NCI-H1092 treated with DMSO at 0.1 percent for 48 hours (cell line): ENCODE results near the gene CST9.
"Not testable (repeated sequence)": the region's sequence is repeated elsewhere in the genome, so short reads cannot be mapped to it uniquely, and the experiment has no call there.

Experiments used
- DNase-seq: peaks from one replicate; lab custom pipeline; 2025; lab: John Stamatoyannopoulos, UW

CST9 gene

GRCh38 chr20:23623666-23624323 is 18.1 kb upstream of the CST9 start:
- no peak for DNase-seq

- no peak for DNase-seq
These were observed 17.2 kb upstream of the CST9 start for GRCh38 chr20:23622839-23623343.

- not testable (repeated sequence) for DNase-seq
These were observed 16.7 kb upstream of the CST9 start for GRCh38 chr20:23622401-23622800.

- DNase-seq = not testable (repeated sequence)
These were observed 15.1 kb upstream of the CST9 start for GRCh38 chr20:23620670-23621386.

- no peak for DNase-seq
These were observed 8.4 kb upstream of the CST9 start for GRCh38 chr20:23614163-23614562.

- DNase-seq = no peak
These were observed 8.0 kb upstream of the CST9 start for GRCh38 chr20:23613676-23614075.

GRCh38 chr20:23612396-23612795 is 6.7 kb upstream of the CST9 start:
- DNase-seq = no peak

GRCh38 chr20:23609486-23610109 is 3.9 kb upstream of the CST9 start:
- DNase-seq = no peak

GRCh38 chr20:23608251-23608846 is 2.6 kb upstream of the CST9 start:
- no peak for DNase-seq

- no peak for DNase-seq
These were observed 2.0 kb upstream of the CST9 start for GRCh38 chr20:23607497-23608245.

- peak; percentile 54 for DNase-seq
These were observed 934 bp upstream of the CST9 start for GRCh38 chr20:23606652-23607049.

- no peak for DNase-seq
These were observed 1.4 kb downstream of the CST9 start for GRCh38 chr20:23604306-23604705.

- no peak for DNase-seq
These were observed 2.4 kb downstream of the CST9 start for GRCh38 chr20:23603321-23603720.

GRCh38 chr20:23602699-23603098 is 3.0 kb downstream of the CST9 start:
- DNase-seq = no peak

- DNase-seq = no peak
These were observed 3.5 kb downstream of the CST9 start for GRCh38 chr20:23602241-23602640.

GRCh38 chr20:23601715-23602114 is 4.0 kb downstream of the CST9 start:
- DNase-seq = no peak

GRCh38 chr20:23598481-23598880 is 7.2 kb downstream of the CST9 start:
- no peak for DNase-seq

GRCh38 chr20:23596579-23597250 is 9.0 kb downstream of the CST9 start:
- no peak for DNase-seq

GRCh38 chr20:23595941-23596340 is 9.8 kb downstream of the CST9 start:
- no peak for DNase-seq

- no peak for DNase-seq
These were observed 17.0 kb downstream of the CST9 start for GRCh38 chr20:23588434-23589403.
